Astrocyte (in vitro differentiated cells and primary cell): ENCODE measurements around the gene DES. TPM values are rescaled to one million over a fixed set of nuclear protein-coding genes. Genes with fewer than 3 reads are reported as not detected.

Experiments used
- DNase-seq: peaks from one replicate; pipeline ENCODE4 v3.0.0-alpha.2; 2010; ENCODE audit warnings: low read depth
- FAIRE-seq: peaks from 2 replicates; lab custom pipeline; 2011; peaks lifted over from hg19 to GRCh38; lab: Jason Lieb, UNC
- H2AFZ ChIP-seq: 2 replicates; pipeline ENCODE4 v1.6.0; 2012; ENCODE audit warnings: low read depth, low read length, inconsistent platforms
- H3K27ac ChIP-seq: 2 replicates; pipeline ENCODE4 v1.5.1; 2011; ENCODE audit warnings: low read depth, low read length, inconsistent platforms
- H3K27me3 ChIP-seq: 2 replicates; pipeline ENCODE4 v1.6.0; 2011; ENCODE audit warnings: low read length, inconsistent platforms; ENCODE audit not compliant: insufficient read depth
- H3K36me3 ChIP-seq: 2 replicates; pipeline ENCODE4 v1.5.1; 2011; ENCODE audit warnings: low read length, inconsistent platforms; ENCODE audit not compliant: insufficient read depth
- H3K4me1 ChIP-seq: 2 replicates; pipeline ENCODE4 v1.5.1; 2011; ENCODE audit warnings: low read length, inconsistent platforms; ENCODE audit not compliant: insufficient read depth
- H3K4me2 ChIP-seq: 2 replicates; pipeline ENCODE4 v1.6.0; 2012; ENCODE audit warnings: low read length, inconsistent platforms
- H3K4me3 ChIP-seq: 2 replicates; pipeline ENCODE4 v1.5.1; 2011; ENCODE audit warnings: low read depth, mild to moderate bottlenecking, low read length, inconsistent platforms; ENCODE audit not compliant: insufficient read depth
- H3K79me2 ChIP-seq: 2 replicates; pipeline ENCODE4 v1.6.0; 2012; ENCODE audit warnings: mild to moderate bottlenecking, low read length, inconsistent platforms; ENCODE audit not compliant: insufficient read depth
- H3K9ac ChIP-seq: 2 replicates; pipeline ENCODE4 v1.6.0; 2012; ENCODE audit warnings: mild to moderate bottlenecking, low read length, inconsistent platforms
- H3K9me3 ChIP-seq: 2 replicates; pipeline ENCODE4 v1.5.1; 2012; ENCODE audit warnings: low read depth, mild to moderate bottlenecking, low read length, inconsistent platforms; ENCODE audit not compliant: insufficient read depth
- H4K20me1 ChIP-seq: 2 replicates; pipeline ENCODE4 v1.6.0; 2012; ENCODE audit warnings: low read length, inconsistent platforms; ENCODE audit not compliant: insufficient read depth
- H3K27ac Mint-ChIP-seq: one replicate; pipeline ENCODE4 v1.8.0; 2021; ENCODE audit warnings: mild to moderate bottlenecking, mixed read lengths; ENCODE audit not compliant: unreplicated experiment
- H3K27me3 Mint-ChIP-seq: one replicate; pipeline ENCODE4 v1.8.0; 2021; ENCODE audit warnings: low read depth, mixed read lengths; ENCODE audit not compliant: unreplicated experiment
- H3K36me3 Mint-ChIP-seq: one replicate; pipeline ENCODE4 v1.8.0; 2021; ENCODE audit warnings: low read depth, mixed read lengths; ENCODE audit not compliant: unreplicated experiment
- H3K4me1 Mint-ChIP-seq: one replicate; pipeline ENCODE4 v1.8.0; 2021; ENCODE audit warnings: low read depth, mixed read lengths; ENCODE audit not compliant: unreplicated experiment
- H3K4me3 Mint-ChIP-seq: one replicate; pipeline ENCODE4 v1.8.0; 2021; ENCODE audit warnings: mild to moderate bottlenecking, moderate library complexity, mixed read lengths; ENCODE audit not compliant: unreplicated experiment
- H3K9me3 Mint-ChIP-seq: one replicate; pipeline ENCODE4 v1.8.0; 2021; ENCODE audit warnings: mild to moderate bottlenecking, mixed read lengths; ENCODE audit not compliant: unreplicated experiment
- EZH2 ChIP-seq: IDR thresholded peaks from 2 replicates; pipeline ENCODE4 v1.6.1; 2012; ENCODE audit warnings: mild to moderate bottlenecking, low read length, inconsistent platforms; ENCODE audit not compliant: insufficient read depth
- total RNA-seq: library from RNA; stranded (reverse); gene quantifications from 2 replicates; pipeline ENCODE4 v1.2.1, GENCODE V29; 2021
- TF ChIP-seq, protein P1 (sequence below): IDR thresholded peaks from 2 replicates; pipeline ENCODE4 v1.5.1; 2011; ENCODE audit warnings: low read depth, mild to moderate bottlenecking, inconsistent platforms, low read length, moderate library complexity; ENCODE audit not compliant: insufficient read depth

Gene DES
- total RNA-seq, 1 donor from 2014 or later = 5.4 TPM

DNA sequence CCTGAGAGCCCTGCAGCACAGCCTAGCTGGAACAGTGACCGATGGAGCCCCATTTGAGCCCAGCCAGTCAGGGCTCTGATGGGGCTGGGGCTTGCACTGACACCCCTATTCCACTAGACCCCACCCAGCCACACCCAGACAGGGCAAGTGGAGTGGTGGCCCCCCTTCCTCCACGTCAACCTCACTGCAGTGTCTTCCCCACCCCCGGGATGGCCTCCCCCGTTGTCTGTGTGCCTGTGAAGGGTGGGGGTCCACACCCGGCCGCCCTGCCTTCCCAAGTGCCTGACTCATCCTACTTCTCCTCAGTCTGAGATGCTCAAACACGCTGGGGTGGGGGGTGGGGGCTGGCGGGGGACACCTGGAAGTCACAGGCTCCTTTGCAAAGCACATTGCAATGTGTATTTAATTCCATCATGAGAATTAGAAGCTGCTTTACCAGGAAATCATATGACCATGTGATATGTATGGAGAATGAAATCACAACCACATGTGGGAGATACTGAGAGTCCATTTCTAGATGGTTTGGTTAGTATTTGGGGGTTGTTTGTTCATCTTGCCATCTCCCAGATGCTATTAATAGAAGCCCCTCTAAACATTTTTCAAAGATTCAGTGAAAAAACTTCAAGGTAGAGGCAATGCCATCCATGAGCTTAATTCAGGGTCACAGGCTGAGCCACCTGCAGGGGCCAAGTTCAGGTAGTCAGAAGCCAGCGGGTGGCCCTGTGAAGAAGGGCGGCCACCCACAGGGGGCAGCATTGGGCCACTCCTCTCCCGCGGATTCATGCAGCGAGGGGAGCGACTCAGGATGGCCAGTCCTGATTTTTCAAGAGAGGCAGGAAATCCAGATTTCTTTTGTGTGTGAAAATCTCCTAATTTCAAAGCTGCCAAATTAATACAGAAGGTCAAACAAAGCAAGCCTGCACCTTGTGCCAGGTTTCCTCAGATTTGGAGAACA, 57.8 kb downstream of the DES start:
- H3K4me1 Mint-ChIP-seq = peaks cover 7% of the 10 kb centered on the region
- peak; percentile 29 for FAIRE-seq
- Histone ChIP-seq H3K79me2 (no peaks in the 10 kb centered on the region), H3K4me1 (peaks cover 5% of the 10 kb centered on the region), H3K4me2 (peak overlapping the region; percentile 36), H3K4me3 (no peak overlapping the region), H2AFZ (no peak overlapping the region), H4K20me1 (no peaks in the 10 kb centered on the region), H3K9me3 (no peaks in the 10 kb centered on the region), H3K27ac (no peak overlapping the region), H3K9ac (no peak overlapping the region), H3K27me3 (no peaks in the 10 kb centered on the region), H3K36me3 (peaks cover 2% of the 10 kb centered on the region)
- no peaks in the 10 kb centered on the region for H3K9me3 Mint-ChIP-seq
- peak; percentile 43 for DNase-seq
- H3K36me3 Mint-ChIP-seq = peaks cover 26% of the 10 kb centered on the region
- H3K4me3 Mint-ChIP-seq = no peak overlapping the region
- peaks cover 17% of the 10 kb centered on the region for H3K27me3 Mint-ChIP-seq
- H3K27ac Mint-ChIP-seq = no peak overlapping the region
- TF ChIP-seq EZH2 = no peak
- TF ChIP-seq, protein P1, sequence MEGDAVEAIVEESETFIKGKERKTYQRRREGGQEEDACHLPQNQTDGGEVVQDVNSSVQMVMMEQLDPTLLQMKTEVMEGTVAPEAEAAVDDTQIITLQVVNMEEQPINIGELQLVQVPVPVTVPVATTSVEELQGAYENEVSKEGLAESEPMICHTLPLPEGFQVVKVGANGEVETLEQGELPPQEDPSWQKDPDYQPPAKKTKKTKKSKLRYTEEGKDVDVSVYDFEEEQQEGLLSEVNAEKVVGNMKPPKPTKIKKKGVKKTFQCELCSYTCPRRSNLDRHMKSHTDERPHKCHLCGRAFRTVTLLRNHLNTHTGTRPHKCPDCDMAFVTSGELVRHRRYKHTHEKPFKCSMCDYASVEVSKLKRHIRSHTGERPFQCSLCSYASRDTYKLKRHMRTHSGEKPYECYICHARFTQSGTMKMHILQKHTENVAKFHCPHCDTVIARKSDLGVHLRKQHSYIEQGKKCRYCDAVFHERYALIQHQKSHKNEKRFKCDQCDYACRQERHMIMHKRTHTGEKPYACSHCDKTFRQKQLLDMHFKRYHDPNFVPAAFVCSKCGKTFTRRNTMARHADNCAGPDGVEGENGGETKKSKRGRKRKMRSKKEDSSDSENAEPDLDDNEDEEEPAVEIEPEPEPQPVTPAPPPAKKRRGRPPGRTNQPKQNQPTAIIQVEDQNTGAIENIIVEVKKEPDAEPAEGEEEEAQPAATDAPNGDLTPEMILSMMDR = peak; percentile 73

Other genes starting within 250 kb of the DES start
- 1.2 and 1.5 TPM in 2 replicates for gene SLC23A3, start 248.3 kb upstream of the DES start, total RNA-seq
- gene CNPPD1, start 241.5 kb upstream of the DES start, total RNA-seq = 26.6 and 28.1 TPM in 2 replicates
- gene RETREG2, start 240.1 kb upstream of the DES start, total RNA-seq = 54.8 and 55.2 TPM in 2 replicates
- gene ZFAND2B, start 211.6 kb upstream of the DES start, total RNA-seq = 20.7 and 24.0 TPM in 2 replicates
- gene ABCB6, start 199.4 kb upstream of the DES start, total RNA-seq = 12.5 and 13.2 TPM in 2 replicates
- 48.8 and 57.0 TPM in 2 replicates for gene ATG9A, start 188.7 kb upstream of the DES start, total RNA-seq
- gene ANKZF1, start 188.6 kb upstream of the DES start, total RNA-seq = 41.6 and 43.8 TPM in 2 replicates
- gene GLB1L, start 172.9 kb upstream of the DES start, total RNA-seq = 2.7 and 4.6 TPM in 2 replicates
- gene STK16, start 172.9 kb upstream of the DES start, total RNA-seq = 19.1 and 20.6 TPM in 2 replicates
- gene TUBA4B, start 165.1 kb upstream of the DES start, total RNA-seq = not detected in 2 replicates
- 18.0 and 19.7 TPM in 2 replicates for gene TUBA4A, start 164.5 kb upstream of the DES start, total RNA-seq
- 49.7 and 53.9 TPM in 2 replicates for gene DNAJB2, start 139.0 kb upstream of the DES start, total RNA-seq
- gene PTPRN, start 109.0 kb upstream of the DES start, total RNA-seq = 76.6 and 88.2 TPM in 2 replicates
- gene RESP18, start 85.6 kb upstream of the DES start, total RNA-seq = not detected in 2 replicates
- 44.8 and 53.9 TPM in 2 replicates for gene DNPEP, start 30.5 kb upstream of the DES start, total RNA-seq
- gene SPEG, start 16.5 kb downstream of the DES start, total RNA-seq = 71.2 and 76.1 TPM in 2 replicates
- gene GMPPA, start 80.5 kb downstream of the DES start, total RNA-seq = 49.5 and 55.3 TPM in 2 replicates
- gene ASIC4, start 96.1 kb downstream of the DES start, total RNA-seq = 0.39 and 0.70 TPM in 2 replicates
- 151 and 163 TPM in 2 replicates for gene CHPF, start 125.4 kb downstream of the DES start, total RNA-seq
- 3.8 TPM in 2 replicates for gene TMEM198, start 125.7 kb downstream of the DES start, total RNA-seq
- gene OBSL1, start 153.2 kb downstream of the DES start, total RNA-seq = 77.5 and 88.1 TPM in 2 replicates
- gene INHA, start 153.9 kb downstream of the DES start, total RNA-seq = 0.52 and 0.99 TPM in 2 replicates
- 24.9 TPM in 2 replicates for gene STK11IP, start 179.5 kb downstream of the DES start, total RNA-seq
- gene SLC4A3, start 209.3 kb downstream of the DES start, total RNA-seq = 10.9 and 11.2 TPM in 2 replicates